GM11168 (cell line): ENCODE data around the gene RPL31.

ENCODE experiments used
- in situ Hi-C: fragments of 300-500 bp; cut with MboI; formaldehyde crosslinking; loops from one replicate; pipeline ENCODE4 v1.12.0; 2022; ENCODE audit warnings: low sequenced_read_pairs; ENCODE audit not compliant: unreplicated experiment

Gene RPL31

DNA sequence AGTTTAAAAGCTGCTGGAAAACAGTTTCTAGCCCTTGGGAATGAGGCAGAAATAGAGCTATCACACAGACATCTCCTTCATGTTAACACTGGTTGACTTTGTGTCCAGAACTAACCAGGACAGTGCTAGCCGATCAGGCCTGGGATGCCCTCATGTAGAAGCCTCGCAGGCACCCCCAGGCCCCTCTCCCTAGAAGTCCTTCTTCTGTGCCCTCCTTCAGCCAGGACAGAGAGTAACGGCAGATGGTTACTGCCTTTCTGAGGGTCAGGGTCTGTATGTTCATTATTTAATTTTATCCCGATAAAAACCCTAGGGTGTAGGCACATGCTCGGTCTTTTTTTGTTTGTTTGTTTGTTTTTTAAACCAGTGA, 10.7 kb upstream of the RPL31 start:
- in situ Hi-C loops = loop anchor here (10.0 kb wide), 1 partner anchor 397 kb away; no protein-coding TSS in a partner anchor

GRCh38 chr2:100992262-100992661, 9.8 kb upstream of the RPL31 start:
- in situ Hi-C loops = loop anchor here (10.0 kb wide), 1 partner anchor 397 kb away; no protein-coding TSS in a partner anchor

DNA sequence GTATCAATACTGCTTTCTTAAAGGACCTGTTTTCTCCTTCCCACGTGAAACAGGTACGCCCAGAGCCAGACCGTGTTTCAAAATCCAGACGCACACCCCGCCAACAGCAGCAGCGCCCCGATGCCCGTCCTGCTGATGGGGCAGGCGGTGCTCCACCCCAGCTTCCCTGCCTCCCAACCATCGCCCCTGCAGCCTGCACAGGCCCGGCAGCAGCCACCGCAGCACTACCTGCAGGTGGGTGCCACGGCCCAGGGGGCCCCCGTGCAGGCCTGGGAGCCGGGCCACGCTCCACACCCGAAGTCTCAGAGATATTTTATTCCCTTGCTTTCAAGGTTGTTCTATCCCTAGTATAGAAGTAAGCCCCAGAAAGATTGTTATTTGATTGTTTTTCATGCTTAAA, 8.8 kb upstream of the RPL31 start:
- in situ Hi-C loops = loop anchor here (10.0 kb wide), 1 partner anchor 398 kb away; no protein-coding TSS in a partner anchor

- in situ Hi-C loops = loop anchor here (10.0 kb wide), 1 partner anchor 401 kb away; no protein-coding TSS in a partner anchor
Observed at GRCh38 chr2:100995309-100996075, 6.6 kb upstream of the RPL31 start.

DNA sequence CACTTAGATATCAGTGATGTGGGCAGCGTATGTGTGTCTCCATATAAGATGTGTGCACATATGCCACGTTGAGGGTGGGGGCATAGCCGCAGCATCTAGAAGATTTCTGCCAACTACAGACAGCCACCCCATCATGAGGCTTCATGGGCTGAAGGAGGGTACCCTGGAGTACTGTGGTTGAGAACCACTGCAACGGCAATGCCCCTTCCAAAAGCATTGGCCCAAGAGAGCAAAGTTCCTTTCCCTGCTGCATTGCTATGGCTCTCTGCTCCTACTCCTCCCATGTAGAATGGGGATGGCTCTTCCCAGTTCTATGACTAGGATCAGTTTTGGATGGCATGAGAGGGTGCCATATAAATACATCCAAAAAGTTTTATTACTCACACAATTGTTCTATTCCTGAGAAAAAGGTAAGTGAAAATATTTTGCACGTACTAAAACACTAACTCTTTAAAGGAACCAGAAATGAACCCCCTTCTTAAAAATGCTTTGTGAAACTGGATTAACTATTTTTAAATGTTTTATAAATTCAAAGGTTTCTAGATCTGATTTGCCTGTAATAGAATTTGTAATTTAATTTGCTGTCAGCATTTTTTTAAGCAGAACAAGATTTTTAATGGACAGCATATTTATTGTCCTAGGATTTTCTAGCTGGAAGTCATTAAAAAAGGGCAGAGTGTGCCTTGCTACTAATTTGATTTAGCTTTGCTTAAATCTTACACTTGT, 4.4 kb upstream of the RPL31 start:
- in situ Hi-C loops = loop anchor here (10.0 kb wide), 1 partner anchor 403 kb away; no protein-coding TSS in a partner anchor

DNA sequence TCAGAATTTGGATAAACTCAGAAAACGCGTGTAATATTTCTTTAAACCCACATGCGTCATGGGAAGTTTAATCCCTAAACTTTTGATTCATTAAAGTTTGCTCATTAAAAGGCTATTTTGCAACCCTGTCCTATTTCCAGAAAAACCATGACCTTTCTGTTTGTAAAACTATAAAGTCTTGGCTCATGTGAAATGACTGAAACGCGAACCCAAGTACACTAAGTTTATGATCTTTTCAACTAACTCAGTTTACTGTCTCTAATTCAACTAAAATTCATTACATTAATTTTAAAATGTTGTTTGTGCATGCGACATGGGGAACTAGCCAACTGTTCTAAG, 3.9 kb upstream of the RPL31 start:
- in situ Hi-C loops = loop anchor here (10.0 kb wide), 1 partner anchor 403 kb away; no protein-coding TSS in a partner anchor

DNA sequence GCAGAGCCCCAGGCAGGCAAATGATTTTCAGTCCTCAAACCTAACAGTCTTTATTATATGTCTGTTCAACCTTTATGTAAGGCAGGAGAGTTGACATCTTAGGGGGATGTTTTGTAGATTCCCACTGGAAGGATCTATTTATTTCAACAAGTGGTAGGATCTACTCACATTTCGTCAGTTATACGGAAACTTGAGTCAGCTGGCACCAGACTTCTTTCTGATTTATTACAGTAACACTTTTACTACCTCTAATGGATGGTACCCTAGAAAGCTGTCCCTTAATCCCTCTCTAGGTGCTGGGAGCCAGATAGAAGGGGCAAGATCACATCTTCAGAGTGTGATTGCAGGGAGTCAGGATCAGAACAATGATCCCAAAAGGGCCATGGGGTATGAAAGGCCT, 2.1 kb upstream of the RPL31 start:
- in situ Hi-C loops = loop anchor here (10.0 kb wide), 2 partner anchors 155 to 405 kb away; partner anchors contain the start of gene TBC1D8

DNA sequence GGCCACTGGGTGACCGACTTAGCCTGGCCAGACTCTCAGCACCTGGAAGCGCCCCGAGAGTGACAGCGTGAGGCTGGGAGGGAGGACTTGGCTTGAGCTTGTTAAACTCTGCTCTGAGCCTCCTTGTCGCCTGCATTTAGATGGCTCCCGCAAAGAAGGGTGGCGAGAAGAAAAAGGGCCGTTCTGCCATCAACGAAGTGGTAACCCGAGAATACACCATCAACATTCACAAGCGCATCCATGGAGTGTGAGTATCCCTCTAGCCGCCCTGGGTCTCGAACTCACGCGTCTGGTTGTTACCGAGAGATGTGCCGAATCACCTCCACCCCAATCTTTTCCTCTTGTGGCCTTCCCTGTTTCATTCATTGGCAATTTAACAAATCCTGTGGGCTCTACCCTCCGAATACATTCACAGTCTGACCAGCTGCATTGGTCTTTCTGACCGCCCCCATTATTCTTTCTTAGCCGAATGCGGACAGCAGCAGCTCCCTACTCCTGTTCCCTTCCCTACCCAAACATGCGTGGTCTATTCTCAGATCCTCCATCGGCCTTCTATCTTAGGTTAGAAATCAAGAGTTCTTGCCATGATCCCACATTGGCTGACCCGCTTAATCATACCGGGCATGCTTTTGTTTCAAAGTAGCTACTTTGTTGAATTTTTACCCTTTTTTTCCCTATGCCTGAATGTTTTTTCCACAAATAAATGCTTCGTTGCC, 631 bp downstream of the RPL31 start:
- in situ Hi-C loops = loop anchor here (10.0 kb wide), 1 partner anchor 152 kb away; the partner anchor contains the start of gene TBC1D8

- in situ Hi-C loops = loop anchor here (10.0 kb wide), 1 partner anchor 151 kb away; the partner anchor contains the start of gene TBC1D8
Observed at GRCh38 chr2:101003278-101003775, 1.2 kb downstream of the RPL31 start.

GRCh38 chr2:101004620-101005325, 2.7 kb downstream of the RPL31 start:
- in situ Hi-C loops = loop anchor here (10.0 kb wide), 1 partner anchor 150 kb away; the partner anchor contains the start of gene TBC1D8

DNA sequence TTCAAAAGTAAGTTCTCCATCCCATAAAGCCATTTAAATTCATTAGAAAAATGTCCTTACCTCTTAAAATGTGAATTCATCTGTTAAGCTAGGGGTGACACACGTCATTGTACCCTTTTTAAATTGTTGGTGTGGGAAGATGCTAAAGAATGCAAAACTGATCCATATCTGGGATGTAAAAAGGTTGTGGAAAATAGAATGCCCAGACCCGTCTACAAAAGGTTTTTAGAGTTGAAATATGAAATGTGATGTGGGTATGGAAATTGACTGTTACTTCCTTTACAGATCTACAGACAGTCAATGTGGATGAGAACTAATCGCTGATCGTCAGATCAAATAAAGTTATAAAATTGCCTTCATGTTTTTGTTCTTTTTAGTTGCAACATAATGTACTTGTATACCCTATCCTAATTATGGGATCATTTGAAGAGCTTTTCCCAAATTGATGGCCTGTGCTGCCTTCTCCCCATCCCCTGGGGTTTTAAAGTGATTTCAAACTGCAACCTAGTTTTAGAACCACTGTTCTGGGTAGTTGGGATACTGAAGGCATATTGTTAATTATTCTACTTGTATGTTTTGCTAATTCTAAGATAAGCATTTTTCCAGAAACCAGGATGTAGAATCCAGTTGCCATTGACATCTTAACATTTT, 4.1 kb downstream of the RPL31 start:
- in situ Hi-C loops = loop anchor here (10.0 kb wide), 1 partner anchor 149 kb away; the partner anchor contains the start of gene TBC1D8

- in situ Hi-C loops = loop anchor here (10.0 kb wide), 1 partner anchor 147 kb away; the partner anchor contains the start of gene TBC1D8
Observed at GRCh38 chr2:101007415-101008345, 5.6 kb downstream of the RPL31 start.

GRCh38 chr2:101011152-101011551, 9.1 kb downstream of the RPL31 start:
- in situ Hi-C loops = no loop called here

DNA sequence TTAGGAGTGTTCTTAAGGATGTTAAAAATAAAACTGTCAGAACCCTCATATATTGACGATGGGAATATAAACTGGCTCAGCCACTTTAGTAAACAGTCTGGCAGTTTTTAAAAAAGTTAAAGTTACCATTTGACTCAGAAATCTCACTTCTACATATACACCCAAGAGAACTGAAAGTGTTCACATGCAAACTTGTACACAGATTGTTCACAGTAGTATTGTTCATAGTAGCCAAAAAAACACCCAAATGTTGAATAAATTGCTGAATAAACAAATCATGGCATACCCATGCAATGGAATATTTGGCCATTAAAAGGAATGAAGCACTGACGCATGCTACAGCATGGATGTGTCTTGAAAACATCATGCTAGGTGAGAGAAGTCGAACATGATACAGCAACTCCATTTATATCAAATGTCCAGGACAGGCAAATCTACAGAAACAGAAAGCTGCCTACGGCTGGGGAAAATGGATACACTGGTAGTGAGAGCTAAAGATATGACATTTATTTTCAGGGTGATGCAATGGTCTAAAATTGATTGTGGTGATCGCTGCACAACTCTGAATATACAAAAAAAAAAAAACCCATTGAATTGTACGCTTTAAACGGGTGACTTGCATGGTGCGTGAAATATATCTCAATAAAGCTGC, 10.1 kb downstream of the RPL31 start:
- in situ Hi-C loops = no loop called here

GRCh38 chr2:101012706-101013181, 10.7 kb downstream of the RPL31 start:
- in situ Hi-C loops = no loop called here

DNA sequence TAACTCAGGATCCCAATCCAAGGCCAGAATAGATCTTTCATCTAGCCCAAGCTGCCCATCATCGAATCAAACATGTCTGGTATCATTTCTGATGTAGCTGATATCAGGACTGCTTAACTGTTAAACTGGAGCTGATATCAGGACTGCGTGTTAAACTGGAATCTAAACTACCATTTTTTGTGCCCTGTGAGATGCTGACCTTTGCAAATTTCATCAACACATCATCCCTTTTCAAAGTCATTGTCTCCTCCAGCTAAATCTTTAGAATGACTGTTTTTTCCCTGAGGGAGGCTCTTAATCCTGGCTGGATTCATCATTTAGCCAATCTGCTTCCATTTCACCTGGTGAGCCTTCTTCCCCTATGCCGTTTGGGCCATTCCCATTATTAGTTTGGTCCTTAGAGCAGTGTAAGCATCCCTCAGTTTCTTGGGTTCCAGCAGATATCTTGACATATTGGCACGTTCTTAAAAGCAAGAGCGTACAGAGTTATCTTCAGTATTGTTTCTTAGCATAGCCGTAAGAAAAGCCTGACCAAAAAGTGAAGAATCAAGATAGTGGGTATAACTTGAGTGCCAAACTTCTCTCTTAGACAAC, 12.3 kb downstream of the RPL31 start:
- in situ Hi-C loops = no loop called here

DNA sequence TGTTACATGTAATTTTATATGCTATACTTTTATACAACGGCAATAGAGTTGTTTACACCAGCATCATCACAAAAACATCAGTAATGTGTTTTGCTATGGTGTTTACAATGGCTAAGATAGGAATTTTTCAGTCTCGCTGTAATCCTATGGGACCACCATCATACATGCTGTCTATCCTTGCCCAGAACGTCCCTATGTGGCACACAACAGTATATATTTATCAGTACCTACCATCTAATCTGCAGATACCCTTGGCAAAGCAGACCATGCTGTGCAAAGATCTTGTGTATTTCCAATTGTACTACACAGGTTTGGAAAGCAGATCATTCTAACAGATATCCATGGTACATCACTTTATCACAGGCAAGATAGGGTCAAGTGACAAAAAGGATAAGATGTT, 15.3 kb downstream of the RPL31 start:
- in situ Hi-C loops = no loop called here
